Dedifferentiated amniotic fluid mesenchymal stem cell (primary cell): ENCODE data around the gene DCTN3.
"Not testable (repeated sequence)": the region's sequence is repeated elsewhere in the genome, so short reads cannot be mapped to it uniquely, and the experiment has no call there.

Experiments
- DNase-seq: peaks from one replicate; pipeline ENCODE4 v3.0.0-alpha.2; 2016; ENCODE audit errors: extremely low spot score

DCTN3 gene

GRCh38 chr9:34647084-34647403 lies 26.7 kb upstream of the DCTN3 start:
- no peak for DNase-seq

GRCh38 chr9:34646211-34647083 lies 26.2 kb upstream of the DCTN3 start, which contains the start of gene GALT:
Gene GALT (plus strand): TSS chr9:34646675. CDS start chr9:34646705, 30 bp downstream.
- DNase-seq: peak; percentile 62

DNA sequence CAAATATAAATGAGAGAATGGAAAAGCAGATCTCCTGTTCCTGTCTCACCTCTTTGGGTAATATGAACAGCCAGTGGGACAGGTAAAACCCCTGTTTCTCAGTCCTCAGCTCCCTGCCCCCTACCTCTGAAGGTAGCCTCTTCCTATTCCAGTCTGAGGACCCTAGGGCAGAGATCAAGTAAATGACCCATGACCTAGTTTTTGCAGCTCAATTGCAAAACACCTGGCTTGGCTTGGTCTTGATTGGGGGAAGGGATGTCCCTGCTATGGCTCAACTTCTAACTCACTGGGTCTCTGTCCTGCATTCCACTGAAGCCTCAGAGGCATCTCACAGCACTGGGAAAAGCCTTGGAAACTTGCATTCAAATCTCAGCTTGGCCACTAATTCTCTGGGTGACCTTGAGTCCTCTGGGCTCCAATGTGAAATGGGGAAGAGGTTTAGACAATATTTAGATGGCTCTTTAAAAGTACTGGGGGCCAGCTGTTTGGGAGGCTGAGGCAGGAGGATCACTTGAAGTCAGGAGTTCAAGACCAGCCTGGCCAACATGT lies 24.5 kb upstream of the DCTN3 start:
- DNase-seq: no peak

DNA sequence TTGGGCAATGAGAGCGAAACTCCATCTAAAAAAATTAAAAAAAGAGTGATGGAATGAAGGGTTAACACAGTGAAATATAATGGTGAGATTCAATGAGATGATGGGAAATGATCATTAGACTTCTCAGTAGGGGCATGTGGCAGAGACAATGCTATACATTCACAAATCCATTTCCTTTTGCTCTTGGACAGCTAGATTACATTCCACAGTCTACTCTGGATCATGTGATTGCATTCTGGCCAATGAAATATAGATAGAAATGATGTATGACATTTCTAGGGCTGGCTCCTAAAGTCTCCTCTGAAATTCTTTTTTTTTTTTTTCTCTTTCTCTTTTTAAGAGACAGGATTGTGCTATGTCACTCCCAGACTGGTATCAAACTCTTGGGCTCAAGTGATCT lies 22.4 kb upstream of the DCTN3 start:
- DNase-seq: no peak

- DNase-seq: not testable (repeated sequence)
Observed at GRCh38 chr9:34639322-34639721, 19.0 kb upstream of the DCTN3 start.

- no peak for DNase-seq
Observed at GRCh38 chr9:34638138-34638445, 17.8 kb upstream of the DCTN3 start.

- peak; percentile 88 for DNase-seq
Observed at GRCh38 chr9:34637356-34638137, 17.3 kb upstream of the DCTN3 start, which contains the start of gene SIGMAR1. Gene SIGMAR1 (minus strand): TSS chr9:34637787. CDS start chr9:34637697, 90 bp downstream.

- DNase-seq: no peak
Observed at GRCh38 chr9:34636791-34637355, 16.6 kb upstream of the DCTN3 start.

GRCh38 chr9:34635556-34635955 lies 15.3 kb upstream of the DCTN3 start:
- DNase-seq: no peak

DNA sequence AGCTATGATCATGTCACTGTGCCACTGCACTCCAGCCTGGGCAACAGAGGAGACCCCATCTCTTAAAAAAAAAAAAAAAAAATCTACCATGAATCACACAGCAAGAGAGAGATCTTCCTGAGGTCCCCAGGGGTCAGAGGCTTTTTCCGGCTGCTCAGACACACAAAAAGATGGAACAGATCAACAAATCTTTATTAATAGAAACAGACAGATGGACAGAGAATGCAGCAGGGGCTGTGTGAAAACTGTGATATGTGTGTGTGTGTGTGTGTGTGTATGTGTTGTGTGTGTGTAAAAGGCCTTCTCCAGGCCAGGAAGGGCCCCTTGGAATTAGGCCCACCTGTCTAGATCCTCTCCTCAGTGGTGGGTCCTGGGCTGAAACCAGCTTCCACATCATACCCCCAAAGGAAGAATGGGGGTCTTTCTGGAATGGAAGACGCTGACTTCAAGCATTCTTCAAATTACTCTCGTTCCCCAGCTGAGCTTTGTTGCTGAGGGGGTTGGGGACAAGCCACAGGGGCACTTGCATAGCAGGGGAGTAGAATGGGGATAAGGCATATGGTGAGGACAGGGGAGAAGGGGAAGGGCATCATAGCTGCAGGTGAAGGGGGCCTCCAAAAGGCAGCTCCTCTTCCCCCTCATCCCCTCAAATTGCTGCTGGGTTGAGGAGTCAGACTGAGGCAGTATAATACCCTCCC lies 14.4 kb upstream of the DCTN3 start:
- no peak for DNase-seq

DNA sequence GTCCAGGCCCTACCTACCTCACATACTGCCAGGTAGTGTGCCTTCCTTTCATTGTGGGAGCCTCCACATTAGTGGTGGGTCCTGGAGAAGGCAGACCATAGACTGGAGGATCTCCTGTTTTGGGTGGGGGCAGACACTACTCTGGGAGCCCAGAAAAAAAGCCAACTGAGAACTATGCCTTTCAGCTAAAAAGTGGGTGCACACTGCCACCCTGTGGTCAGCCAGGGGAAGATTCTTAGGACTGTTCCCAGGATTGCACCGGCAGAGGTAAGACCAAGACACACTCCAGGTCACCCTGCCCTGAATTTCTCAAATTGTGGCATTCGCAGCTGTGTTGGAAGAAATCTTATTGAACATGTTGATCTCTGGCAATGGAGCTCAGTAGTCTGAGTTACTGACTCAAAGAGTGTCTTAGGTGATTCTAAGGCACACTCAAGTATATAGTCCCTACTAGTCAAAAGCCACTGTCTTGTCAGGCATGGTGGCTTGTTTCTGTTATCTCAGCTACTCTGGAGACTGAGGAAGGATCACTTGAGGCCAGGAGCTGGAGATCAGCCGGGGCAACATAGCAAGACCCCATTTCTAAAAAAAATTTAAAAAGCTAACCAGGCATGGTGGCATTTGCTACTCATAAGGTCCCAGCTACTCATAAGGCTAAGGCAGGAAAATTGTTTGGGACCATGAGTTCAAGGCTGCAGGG lies 13.7 kb upstream of the DCTN3 start:
- DNase-seq: peak; percentile 61

- no peak for DNase-seq
Observed at GRCh38 chr9:34633166-34633565, 12.9 kb upstream of the DCTN3 start.

DNA sequence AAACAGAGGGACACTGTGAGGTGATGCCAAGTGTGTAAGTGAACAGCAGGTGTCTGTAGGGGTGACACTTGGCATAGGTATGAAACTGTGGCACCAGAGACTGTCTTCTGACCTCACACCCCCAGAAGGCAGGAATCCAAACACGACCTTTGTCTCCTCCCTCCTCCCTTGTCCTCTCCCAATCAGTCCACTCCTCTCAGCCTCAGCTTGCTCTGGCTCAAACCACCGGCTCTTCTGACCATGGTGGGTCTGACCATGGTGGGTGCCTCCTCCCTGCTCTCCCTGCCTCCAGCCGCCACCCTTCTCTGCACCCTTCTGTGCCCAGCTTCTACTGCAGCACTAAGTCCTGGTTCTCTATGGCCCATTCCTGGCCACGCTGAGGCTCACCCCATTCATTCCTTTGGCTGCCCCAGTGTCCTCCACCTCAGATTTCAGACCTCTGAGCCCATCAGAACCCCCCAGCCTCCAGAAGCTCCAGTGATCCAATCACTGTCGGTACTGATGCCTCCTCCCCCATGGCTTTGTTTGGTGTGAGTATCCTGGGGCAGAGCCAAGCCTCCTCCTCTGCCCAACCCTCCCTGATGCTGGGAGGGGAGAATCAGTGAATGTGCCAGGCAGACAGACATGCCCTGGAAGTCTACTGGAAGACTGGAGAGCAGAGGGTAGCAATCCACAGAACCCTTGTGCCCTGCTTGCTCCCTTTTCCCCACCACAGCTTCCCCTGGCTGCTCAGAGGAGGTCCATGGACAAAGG lies 10.3 kb upstream of the DCTN3 start:
- DNase-seq: no peak

GRCh38 chr9:34629491-34629808 lies 9.2 kb upstream of the DCTN3 start:
- DNase-seq: no peak

DNA sequence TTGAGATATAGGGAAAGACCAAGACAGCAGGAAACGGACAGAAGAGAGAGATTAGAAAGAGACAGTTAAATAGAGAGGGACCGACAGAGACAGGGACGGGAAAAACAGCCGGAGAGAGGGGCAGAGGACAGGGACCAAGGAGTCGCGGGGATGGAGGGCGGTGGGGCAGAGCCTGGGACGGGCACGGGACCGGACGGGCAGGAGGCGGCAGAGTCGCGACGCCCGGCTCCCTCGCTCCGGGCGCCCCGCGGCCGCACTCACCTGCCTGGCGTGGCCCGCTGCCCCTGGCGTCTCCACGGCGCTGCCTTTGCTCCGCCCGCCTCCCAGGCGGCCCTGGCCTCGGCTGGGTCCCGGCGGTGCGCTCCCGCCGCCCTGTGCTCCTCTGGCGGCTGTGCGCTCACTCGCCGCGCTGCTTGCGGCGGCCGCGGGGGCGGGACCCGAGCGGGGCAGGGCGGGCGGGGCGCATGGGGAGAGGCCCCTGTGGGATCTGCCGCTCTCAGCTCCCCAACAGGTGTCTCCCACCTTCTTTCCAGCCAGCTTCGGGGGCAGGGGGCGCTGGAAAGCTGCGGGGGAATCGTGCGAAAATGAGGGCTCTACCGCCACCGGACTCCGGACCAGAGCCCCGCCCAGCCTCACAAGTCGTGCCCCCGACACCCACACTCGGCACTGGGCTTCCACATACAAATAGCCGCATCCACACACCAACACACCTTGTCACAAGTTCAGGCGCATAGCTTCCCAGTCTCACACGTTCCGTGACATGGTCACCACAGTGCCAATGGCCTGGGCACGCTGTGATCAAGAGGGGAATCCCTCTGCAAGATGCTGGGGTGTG lies 8.6 kb upstream of the DCTN3 start, which contains the start of gene ARID3C:
TSS of gene ARID3C (minus strand) at position 411 of the 835 bp plus-strand sequence. CDS start 1,052 bp downstream, outside the sequence.
- no peak for DNase-seq

- DNase-seq: no peak
Observed at GRCh38 chr9:34627716-34628655, 7.7 kb upstream of the DCTN3 start.

GRCh38 chr9:34625186-34625486 lies 4.8 kb upstream of the DCTN3 start:
- no peak for DNase-seq

DNA sequence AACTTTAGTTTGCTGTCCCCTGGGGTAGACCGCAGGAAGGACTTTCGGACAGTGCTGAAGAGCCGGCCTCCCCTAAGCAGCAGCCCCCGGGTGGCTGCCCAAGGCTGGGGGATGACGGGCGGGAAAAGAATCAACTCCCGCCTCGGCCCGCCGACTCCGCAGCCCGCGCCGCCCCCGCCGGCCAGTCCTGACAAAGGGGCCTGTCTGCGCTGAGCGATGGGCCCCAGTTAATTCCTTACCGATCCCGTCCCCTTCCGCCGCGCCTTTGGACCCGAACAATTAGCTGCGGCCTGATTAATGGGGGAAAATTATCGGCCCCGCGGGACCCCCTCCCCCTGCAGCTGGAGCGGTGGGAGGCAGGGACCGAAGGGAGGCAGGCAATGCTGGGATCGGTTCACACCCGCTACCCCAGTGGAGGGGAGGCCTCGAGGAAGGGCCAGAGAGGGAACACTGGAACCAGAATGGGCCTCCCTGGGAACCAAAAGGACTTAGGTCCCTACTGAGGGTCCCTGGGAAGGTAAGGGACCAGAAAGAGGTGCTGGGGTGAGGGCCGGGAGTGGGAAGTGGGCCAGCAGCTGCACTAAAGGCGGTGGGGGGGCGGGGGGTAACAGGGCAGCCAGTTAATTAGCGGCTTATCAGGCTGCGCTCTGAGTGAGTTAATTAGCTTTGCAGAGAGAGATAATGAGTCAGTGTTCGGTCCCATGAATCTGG lies 4.3 kb upstream of the DCTN3 start:
- no peak for DNase-seq
